GM12878 (cell line): ENCODE data around the gene HOXD10. TPM values are rescaled to one million over a fixed set of nuclear protein-coding genes. Genes with fewer than 3 reads are reported as not detected.

Source experiments
- ATAC-seq: fragments of 200-7000 bp; cut with Tn5 transposase; 3 replicates; pipeline ENCODE4 v1.9.1; 2020; ENCODE audit warnings: mild to moderate bottlenecking, moderate library complexity
- BruUV-seq: library from RNA; stranded (reverse); fragments of 400-500 nt; replicated peaks from 2 replicates; lab custom pipeline; 2021; lab: Mats Ljungman, UMichigan
- CTCF ChIA-PET: fragments of 300-600 bp; sonication (Branson Sonifier 250); formaldehyde crosslinking; extraction: SDS; loops from one replicate; lab custom pipeline; 2021; ENCODE audit warnings: inconsistent platforms; lab: Yijun Ruan, JAX
- POLR2A ChIA-PET: fragments of 350-600 bp; formaldehyde crosslinking; extraction: SDS; loops from one replicate; lab custom pipeline; 2021; ENCODE audit warnings: inconsistent platforms; lab: Charles Lee
- RAD21 ChIA-PET: fragments of 300-600 bp; sonication (Branson Sonifier 250); formaldehyde crosslinking; loops from one replicate; lab custom pipeline; 2023; ENCODE audit warnings: antibody characterized with exemption; ENCODE audit not compliant: unreplicated experiment; lab: Charles Lee
- SMC1A ChIA-PET: fragments of 300-600 bp; sonication (Branson Sonifier 250); formaldehyde crosslinking; loops from one replicate; lab custom pipeline; 2023; ENCODE audit not compliant: unreplicated experiment, uncharacterized antibody; lab: Charles Lee
- DNase-seq: peaks from one replicate; pipeline ENCODE4 v3.0.0-alpha.2; 2011; ENCODE audit warnings: low read depth, low spot score
- FAIRE-seq: peaks from 3 replicates; lab custom pipeline; 2011; peaks lifted over from hg19 to GRCh38; lab: Jason Lieb, UNC
- H2AFZ ChIP-seq: 2 replicates; pipeline ENCODE4 v1.6.0; 2011; ENCODE audit warnings: low read depth, low read length, control low read depth; ENCODE audit not compliant: control insufficient read depth
- H3K27ac ChIP-seq: 2 replicates; pipeline ENCODE4 v1.5.1; 2011; ENCODE audit warnings: control low read depth; ENCODE audit not compliant: control insufficient read depth, insufficient read depth
- H3K27me3 ChIP-seq, 2 experiments: replicated peaks in 1 of 2; 2 replicates each; pipeline versions ENCODE4 v1.6.0 to v1.6.1; 2011; ENCODE audit warnings: low read length in 1 of 2; ENCODE audit not compliant: control insufficient read depth in 2 of 2, insufficient read depth in 2 of 2
- H3K36me3 ChIP-seq, 2 experiments: 2 replicates each; pipeline ENCODE4 v1.5.1; 2011; ENCODE audit warnings: low read length in 1 of 2; ENCODE audit not compliant: control insufficient read depth in 2 of 2, insufficient read depth in 2 of 2
- H3K4me1 ChIP-seq: 2 replicates; pipeline ENCODE4 v1.6.1; 2011; ENCODE audit warnings: mild to moderate bottlenecking, low read length, moderate library complexity, mixed read lengths; ENCODE audit not compliant: control insufficient read depth, insufficient read depth
- H3K4me2 ChIP-seq: 2 replicates; pipeline ENCODE4 v1.6.0; 2011; ENCODE audit warnings: control low read depth; ENCODE audit not compliant: control insufficient read depth, insufficient read depth
- H3K4me3 ChIP-seq: fragments of 200-600 bp; sonication (generic); 2 replicates; pipeline ENCODE4 v1.5.1; 2016
- H3K79me2 ChIP-seq: 2 replicates; pipeline ENCODE4 v1.6.0; 2011; ENCODE audit warnings: low read length; ENCODE audit not compliant: control insufficient read depth, insufficient read depth
- H3K9ac ChIP-seq: 2 replicates; pipeline ENCODE4 v1.8.0; 2011; ENCODE audit warnings: low read length, control low read depth, mixed read lengths; ENCODE audit not compliant: control insufficient read depth, insufficient read depth
- H3K9me3 ChIP-seq: replicated peaks from 3 replicates; pipeline ENCODE4 v1.5.1; 2011; ENCODE audit warnings: mild to moderate bottlenecking, low read length; ENCODE audit not compliant: control insufficient read depth, insufficient read depth
- H4K20me1 ChIP-seq: 2 replicates; pipeline ENCODE4 v1.6.0; 2011; ENCODE audit not compliant: control insufficient read depth, insufficient read depth
- BRCA1 ChIP-seq: IDR thresholded peaks from 2 replicates; pipeline ENCODE4 v1.6.1; 2011; ENCODE audit warnings: low read depth, low read length, improper control_type of control experiment
- CBFB ChIP-seq: IDR thresholded peaks from 2 replicates; pipeline ENCODE4 v1.6.1; 2016; ENCODE audit warnings: antibody characterized with exemption, low read depth
- GATAD2B ChIP-seq: fragments of 450-650 bp; conservative IDR thresholded peaks from 2 replicates; pipeline ENCODE4 v1.6.1; 2017; ENCODE audit warnings: low read depth, mild to moderate bottlenecking, moderate library complexity
- MTA3 ChIP-seq: IDR thresholded peaks from 2 replicates; pipeline ENCODE4 v1.6.1; 2012; ENCODE audit warnings: low read length, inconsistent platforms, borderline replicate concordance
- NFYA ChIP-seq: IDR thresholded peaks from 2 replicates; pipeline ENCODE4 v1.6.1; 2011; ENCODE audit warnings: low read depth, mild to moderate bottlenecking, low read length, improper control_type of control experiment, borderline replicate concordance
- NR2C1 ChIP-seq: fragments of 450-650 bp; IDR thresholded peaks from 2 replicates; pipeline ENCODE4 v1.6.1; 2017; ENCODE audit warnings: antibody characterized with exemption, mild to moderate bottlenecking, moderate library complexity
- NRF1 ChIP-seq: conservative IDR thresholded peaks from 2 replicates; pipeline ENCODE4 v1.6.1; 2011; ENCODE audit warnings: mild to moderate bottlenecking, low read depth, low read length, improper control_type of control experiment
- RAD21 ChIP-seq: IDR thresholded peaks from 2 replicates; pipeline ENCODE4 v1.6.1; 2011; ENCODE audit warnings: mild to moderate bottlenecking, low read depth, low read length, moderate library complexity; ENCODE audit not compliant: insufficient read depth
- SUPT20H ChIP-seq: IDR thresholded peaks from 2 replicates; pipeline ENCODE4 v1.6.1; 2011; ENCODE audit warnings: low read depth, mild to moderate bottlenecking, low read length, moderate library complexity, borderline replicate concordance; ENCODE audit not compliant: control insufficient read depth
- TAF1 ChIP-seq: IDR thresholded peaks from 2 replicates; pipeline ENCODE4 v1.6.1; 2011; ENCODE audit warnings: mild to moderate bottlenecking, low read depth, low read length, borderline replicate concordance
- WGBS: methylation state at CpG from one replicate; pipeline ENCODE4 v1.1.6; 2016; ENCODE audit warnings: low lambda C conversion rate; ENCODE audit not compliant: insufficient replicate concordance, insufficient coverage; ENCODE audit errors: missing lambda C conversion rate; 5-methylcytosine and 5-hydroxymethylcytosine counted together
- in situ Hi-C: fragments of 300-500 bp; cut with MboI; formaldehyde crosslinking; loops from 9 replicates; pipeline ENCODE4 v1.14.3; 2018; ENCODE audit warnings: mixed read lengths
- intact Hi-C: fragments of 100-400 bp; cut with micrococcal nuclease; formaldehyde crosslinking; loops from one replicate; pipeline ENCODE4 v1.14.2; 2022; ENCODE audit not compliant: unreplicated experiment
- polyA plus RNA-seq, 11 experiments: library from polyadenylated mRNA; depleted of rRNA in 4 of 11; unstranded in 6 of 11; stranded (reverse) in 5 of 11; fragments of >200 nt; fragmentation: Nextera tagmentation in 4 of 11; fragmentation: Illumina TruSeq in 1 of 11; extraction: Ambion mirVana in 4 of 11; extraction: Trizol in 1 of 11; gene quantifications; 1 replicate in 1 of 11; 2 replicates in 10 of 11; pipeline versions ENCODE4 v1.2.1 to v1.2.3, GENCODE V29; 2011 to 2016; ENCODE audit warnings: inconsistent platforms in 2 of 11, missing spikeins in 2 of 11, low read depth in 1 of 11
- total RNA-seq, 4 experiments: library from RNA; depleted of rRNA in 3 of 4; stranded (reverse); fragments of >200 nt in 3 of 4; fragmentation: Illumina TruSeq in 1 of 4; extraction: Trizol in 1 of 4; gene quantifications; 2 replicates each; pipeline versions ENCODE4 v1.2.1 to v1.2.3, GENCODE V29; 2013 to 2021
- TF ChIP-seq, protein P1 (sequence below): IDR thresholded peaks from 2 replicates; pipeline ENCODE4 v1.6.1; 2012; ENCODE audit warnings: mild to moderate bottlenecking, low read depth, low read length

The HOXD10 gene
- total and polyA plus RNA-seq, 10 of the 15 experiments (the other 5 are each of a cell fraction or from before 2014, with no cell fraction given), result not detected

DNA sequence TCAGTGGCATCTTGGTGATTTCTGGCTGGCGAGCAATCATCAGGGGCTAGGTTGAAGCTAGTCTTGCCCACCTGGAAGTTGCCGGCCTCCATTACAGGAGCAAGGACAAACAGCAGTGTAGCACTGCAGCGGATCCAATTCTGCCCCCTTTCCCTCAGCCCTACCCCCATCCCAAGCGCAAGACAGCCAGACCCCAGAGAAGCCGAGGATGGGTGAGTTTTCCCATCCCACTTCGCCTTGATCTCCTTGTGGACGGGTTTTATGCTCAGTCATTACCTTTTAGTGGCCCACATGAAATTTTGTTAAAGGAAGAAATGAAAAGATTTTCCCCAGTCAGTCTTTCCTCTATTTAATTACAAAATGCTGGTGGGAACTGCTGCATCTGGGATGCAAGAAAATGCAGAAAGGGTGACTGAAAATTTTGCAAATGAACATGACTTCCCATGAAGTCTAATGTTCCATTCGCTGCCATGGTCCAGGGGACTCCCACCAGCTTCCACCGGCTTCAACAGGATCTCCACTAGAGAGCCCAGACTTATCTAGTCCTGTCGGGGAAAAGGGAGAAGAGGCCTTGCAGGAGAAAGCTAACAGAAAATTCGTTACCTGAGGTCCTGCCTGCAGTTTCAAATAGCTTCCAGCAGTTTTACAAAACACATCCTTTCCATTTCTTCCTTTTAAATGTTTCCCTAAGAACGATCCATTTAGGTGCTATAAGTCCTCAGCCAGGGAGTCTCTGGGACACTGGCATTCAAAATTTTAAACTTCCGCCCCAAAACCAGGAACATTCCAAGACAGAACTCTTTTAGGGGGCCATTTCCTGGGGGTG, 4.0 kb downstream of the HOXD10 start:
- in situ Hi-C loops (loop anchor here (10.0 kb wide), 1 partner anchor 704 kb away; no protein-coding TSS in a partner anchor), intact Hi-C loops (no loop called here)
- Histone ChIP-seq H3K9ac (no peak overlapping the region), H3K79me2 (no peaks in the 10 kb centered on the region), H4K20me1 (no peaks in the 10 kb centered on the region), H3K4me2 (no peak overlapping the region), H2AFZ (no peak overlapping the region), H3K4me1 (no peaks in the 10 kb centered on the region), H3K4me3 (no peak overlapping the region), H3K36me3 (no peaks in the 10 kb centered on the region), H3K27ac (no peak overlapping the region), H3K9me3 (peaks cover 1% of the 10 kb centered on the region; the same call in 1 of the 3 replicates), H3K27me3 (peaks cover 7 to 37% of the 10 kb centered on the region in 2 experiments)
- no TSS peak for BruUV-seq
- DNase-seq (no peak), ATAC-seq (no peak), FAIRE-seq (no peak)
- ChIA-PET SMC1A (no interaction called here), CTCF (interaction anchor here (0.6 to 1.4 kb wide), 5 partner anchors 10 to 531 kb away, joined by 3 to 7 read pairs (median 4); no protein-coding TSS in a partner anchor), RAD21 (no interaction called here), POLR2A (no interaction called here)
- 23% methylated on average over 13 of the region's 13 CpGs for WGBS
- TF ChIP-seq TAF1, result no peak

DNA sequence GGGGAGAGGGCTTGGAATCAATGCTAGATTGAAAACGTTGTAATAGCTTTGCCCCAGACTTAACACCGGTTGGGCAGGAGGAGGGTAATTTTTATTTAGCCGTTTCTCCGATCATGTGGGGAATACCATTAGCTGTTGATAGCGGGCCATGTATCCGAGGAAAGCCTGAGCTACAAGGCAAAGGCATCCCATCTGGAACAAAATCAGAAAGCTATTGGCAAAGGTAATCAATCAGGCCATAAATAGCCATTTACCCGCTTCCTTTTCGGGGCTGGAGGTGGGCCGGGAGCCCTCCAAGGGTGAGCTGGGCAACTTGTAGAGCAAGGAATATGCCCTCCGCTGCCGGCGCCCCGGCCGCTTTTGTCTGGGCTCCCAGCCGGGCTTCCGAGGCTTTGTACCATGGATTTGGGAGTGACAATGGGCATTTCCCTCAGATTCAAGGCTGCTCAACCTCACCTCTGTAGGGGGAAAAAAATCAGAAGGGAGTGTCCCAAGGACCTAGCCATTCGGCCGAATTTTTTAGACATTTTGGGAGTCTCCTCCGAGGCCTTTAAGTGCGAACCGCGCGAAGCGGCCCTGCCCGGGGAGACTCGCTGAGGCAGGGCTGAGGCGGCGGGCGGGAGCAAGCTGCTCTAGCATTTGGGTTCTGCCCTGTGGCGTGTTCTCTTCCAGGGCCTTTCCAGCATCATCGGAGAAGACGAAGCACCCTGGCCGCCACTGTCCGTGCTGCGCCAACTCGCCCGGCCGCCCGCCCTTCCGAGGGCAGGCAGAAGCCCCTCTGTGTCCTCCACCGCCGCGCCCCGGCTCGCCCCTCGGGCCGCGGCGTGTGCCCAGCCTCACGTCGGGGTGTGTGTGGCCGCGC, 4.8 kb downstream of the HOXD10 start:
- H3K27me3 ChIP-seq, result peaks cover 5 to 37% of the 10 kb centered on the region in 2 experiments
- H3K4me1 ChIP-seq, result no peaks in the 10 kb centered on the region
- in situ Hi-C loops (loop anchor here (10.0 kb wide), 1 partner anchor 703 kb away; no protein-coding TSS in a partner anchor), intact Hi-C loops (no loop called here)
- no peak overlapping the region for H3K4me3 ChIP-seq
- H3K27ac ChIP-seq, result no peak overlapping the region
- 47% methylated on average over 51 of the region's 53 CpGs for WGBS
- ChIA-PET CTCF (interaction anchor here (0.7 to 1.4 kb wide), 5 partner anchors 11 to 530 kb away, joined by 3 to 7 read pairs (median 4); no protein-coding TSS in a partner anchor), SMC1A (no interaction called here), RAD21 (no interaction called here), POLR2A (no interaction called here)
- H4K20me1 ChIP-seq, result no peaks in the 10 kb centered on the region
- no TSS peak for BruUV-seq
- no peak for TF ChIP-seq SUPT20H
- no peak for TF ChIP-seq GATAD2B
- TF ChIP-seq NRF1, result no peak
- TF ChIP-seq, protein P1, sequence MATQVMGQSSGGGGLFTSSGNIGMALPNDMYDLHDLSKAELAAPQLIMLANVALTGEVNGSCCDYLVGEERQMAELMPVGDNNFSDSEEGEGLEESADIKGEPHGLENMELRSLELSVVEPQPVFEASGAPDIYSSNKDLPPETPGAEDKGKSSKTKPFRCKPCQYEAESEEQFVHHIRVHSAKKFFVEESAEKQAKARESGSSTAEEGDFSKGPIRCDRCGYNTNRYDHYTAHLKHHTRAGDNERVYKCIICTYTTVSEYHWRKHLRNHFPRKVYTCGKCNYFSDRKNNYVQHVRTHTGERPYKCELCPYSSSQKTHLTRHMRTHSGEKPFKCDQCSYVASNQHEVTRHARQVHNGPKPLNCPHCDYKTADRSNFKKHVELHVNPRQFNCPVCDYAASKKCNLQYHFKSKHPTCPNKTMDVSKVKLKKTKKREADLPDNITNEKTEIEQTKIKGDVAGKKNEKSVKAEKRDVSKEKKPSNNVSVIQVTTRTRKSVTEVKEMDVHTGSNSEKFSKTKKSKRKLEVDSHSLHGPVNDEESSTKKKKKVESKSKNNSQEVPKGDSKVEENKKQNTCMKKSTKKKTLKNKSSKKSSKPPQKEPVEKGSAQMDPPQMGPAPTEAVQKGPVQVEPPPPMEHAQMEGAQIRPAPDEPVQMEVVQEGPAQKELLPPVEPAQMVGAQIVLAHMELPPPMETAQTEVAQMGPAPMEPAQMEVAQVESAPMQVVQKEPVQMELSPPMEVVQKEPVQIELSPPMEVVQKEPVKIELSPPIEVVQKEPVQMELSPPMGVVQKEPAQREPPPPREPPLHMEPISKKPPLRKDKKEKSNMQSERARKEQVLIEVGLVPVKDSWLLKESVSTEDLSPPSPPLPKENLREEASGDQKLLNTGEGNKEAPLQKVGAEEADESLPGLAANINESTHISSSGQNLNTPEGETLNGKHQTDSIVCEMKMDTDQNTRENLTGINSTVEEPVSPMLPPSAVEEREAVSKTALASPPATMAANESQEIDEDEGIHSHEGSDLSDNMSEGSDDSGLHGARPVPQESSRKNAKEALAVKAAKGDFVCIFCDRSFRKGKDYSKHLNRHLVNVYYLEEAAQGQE, result no peak
- TF ChIP-seq BRCA1, result no peak
- no peak for TF ChIP-seq NFYA
- TF ChIP-seq MTA3, result no peak
- no peak for TF ChIP-seq RAD21
- no peak for TF ChIP-seq NR2C1
- no peak for TF ChIP-seq CBFB
- H3K79me2 ChIP-seq, result no peaks in the 10 kb centered on the region
- no peak overlapping the region for H3K4me2 ChIP-seq
- no peak overlapping the region for H2AFZ ChIP-seq
- FAIRE-seq, result no peak
- H3K9ac ChIP-seq, result no peak overlapping the region
- ATAC-seq, result no peak
- H3K9me3 ChIP-seq, result peaks cover 1% of the 10 kb centered on the region; the same call in 1 of the 3 replicates
- no peaks in the 10 kb centered on the region for H3K36me3 ChIP-seq
- no peak for DNase-seq
